Transverse colon (tissue), 3 donors: Measurements from ENCODE around the gene PRPSAP1.

ENCODE experiments used
- POLR2A ChIP-seq: fragments of 450-650 bp; IDR thresholded peaks from one replicate; pipeline ENCODE4 v1.6.1; 2016; ENCODE audit warnings: antibody characterized with exemption, mild to moderate bottlenecking, moderate library complexity
- POLR2AphosphoS5 ChIP-seq, 3 donors: sonication (generic); formaldehyde crosslinking; IDR thresholded peaks; one replicate each; pipeline ENCODE4 v1.6.1; 2016; ENCODE audit warnings: antibody characterized with exemption in 3 of 3

DNA sequence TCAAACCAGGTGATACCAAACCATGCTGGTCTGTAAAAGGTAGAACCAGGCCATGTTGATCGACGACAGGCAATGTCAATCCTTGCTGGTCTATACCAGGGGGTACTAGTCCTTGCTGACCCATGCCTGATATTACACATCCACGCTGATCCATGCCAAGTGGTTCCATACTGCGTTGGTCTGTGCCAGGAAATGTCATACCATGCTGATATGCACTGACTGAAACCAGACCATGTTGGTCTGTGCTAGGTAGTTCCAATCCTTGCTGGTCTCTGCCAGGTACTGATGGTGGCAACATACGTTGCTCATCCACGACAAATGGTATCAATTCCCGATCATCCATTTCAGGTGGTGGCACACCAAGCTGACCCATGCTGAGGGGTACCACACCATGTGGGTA is 60.6 kb downstream of the PRPSAP1 start:
- TF ChIP-seq POLR2AphosphoS5 (IDR thresholded peaks at IDR 0.05) (no peak), POLR2A (no peak)
